K562 treated with DMSO at 1 percent for 24 hours (cell line): ENCODE measurements around the gene ZC3H13. TPM values are rescaled to one million over a fixed set of nuclear protein-coding genes. Genes with fewer than 3 reads are reported as not detected.

Source experiments
- total RNA-seq: library from RNA; unstranded; fragments of 300-600 nt; gene quantifications from 2 replicates; pipeline ENCODE4 v1.2.3, GENCODE V29; 2022; ENCODE audit warnings: low read depth; ENCODE audit not compliant: insufficient read depth

ZC3H13 gene, protein sequence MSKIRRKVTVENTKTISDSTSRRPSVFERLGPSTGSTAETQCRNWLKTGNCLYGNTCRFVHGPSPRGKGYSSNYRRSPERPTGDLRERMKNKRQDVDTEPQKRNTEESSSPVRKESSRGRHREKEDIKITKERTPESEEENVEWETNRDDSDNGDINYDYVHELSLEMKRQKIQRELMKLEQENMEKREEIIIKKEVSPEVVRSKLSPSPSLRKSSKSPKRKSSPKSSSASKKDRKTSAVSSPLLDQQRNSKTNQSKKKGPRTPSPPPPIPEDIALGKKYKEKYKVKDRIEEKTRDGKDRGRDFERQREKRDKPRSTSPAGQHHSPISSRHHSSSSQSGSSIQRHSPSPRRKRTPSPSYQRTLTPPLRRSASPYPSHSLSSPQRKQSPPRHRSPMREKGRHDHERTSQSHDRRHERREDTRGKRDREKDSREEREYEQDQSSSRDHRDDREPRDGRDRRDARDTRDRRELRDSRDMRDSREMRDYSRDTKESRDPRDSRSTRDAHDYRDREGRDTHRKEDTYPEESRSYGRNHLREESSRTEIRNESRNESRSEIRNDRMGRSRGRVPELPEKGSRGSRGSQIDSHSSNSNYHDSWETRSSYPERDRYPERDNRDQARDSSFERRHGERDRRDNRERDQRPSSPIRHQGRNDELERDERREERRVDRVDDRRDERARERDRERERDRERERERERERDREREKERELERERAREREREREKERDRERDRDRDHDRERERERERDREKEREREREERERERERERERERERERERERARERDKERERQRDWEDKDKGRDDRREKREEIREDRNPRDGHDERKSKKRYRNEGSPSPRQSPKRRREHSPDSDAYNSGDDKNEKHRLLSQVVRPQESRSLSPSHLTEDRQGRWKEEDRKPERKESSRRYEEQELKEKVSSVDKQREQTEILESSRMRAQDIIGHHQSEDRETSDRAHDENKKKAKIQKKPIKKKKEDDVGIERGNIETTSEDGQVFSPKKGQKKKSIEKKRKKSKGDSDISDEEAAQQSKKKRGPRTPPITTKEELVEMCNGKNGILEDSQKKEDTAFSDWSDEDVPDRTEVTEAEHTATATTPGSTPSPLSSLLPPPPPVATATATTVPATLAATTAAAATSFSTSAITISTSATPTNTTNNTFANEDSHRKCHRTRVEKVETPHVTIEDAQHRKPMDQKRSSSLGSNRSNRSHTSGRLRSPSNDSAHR (N-terminal part only)
- total RNA-seq: 12.9 and 15.6 TPM in 2 replicates

DNA sequence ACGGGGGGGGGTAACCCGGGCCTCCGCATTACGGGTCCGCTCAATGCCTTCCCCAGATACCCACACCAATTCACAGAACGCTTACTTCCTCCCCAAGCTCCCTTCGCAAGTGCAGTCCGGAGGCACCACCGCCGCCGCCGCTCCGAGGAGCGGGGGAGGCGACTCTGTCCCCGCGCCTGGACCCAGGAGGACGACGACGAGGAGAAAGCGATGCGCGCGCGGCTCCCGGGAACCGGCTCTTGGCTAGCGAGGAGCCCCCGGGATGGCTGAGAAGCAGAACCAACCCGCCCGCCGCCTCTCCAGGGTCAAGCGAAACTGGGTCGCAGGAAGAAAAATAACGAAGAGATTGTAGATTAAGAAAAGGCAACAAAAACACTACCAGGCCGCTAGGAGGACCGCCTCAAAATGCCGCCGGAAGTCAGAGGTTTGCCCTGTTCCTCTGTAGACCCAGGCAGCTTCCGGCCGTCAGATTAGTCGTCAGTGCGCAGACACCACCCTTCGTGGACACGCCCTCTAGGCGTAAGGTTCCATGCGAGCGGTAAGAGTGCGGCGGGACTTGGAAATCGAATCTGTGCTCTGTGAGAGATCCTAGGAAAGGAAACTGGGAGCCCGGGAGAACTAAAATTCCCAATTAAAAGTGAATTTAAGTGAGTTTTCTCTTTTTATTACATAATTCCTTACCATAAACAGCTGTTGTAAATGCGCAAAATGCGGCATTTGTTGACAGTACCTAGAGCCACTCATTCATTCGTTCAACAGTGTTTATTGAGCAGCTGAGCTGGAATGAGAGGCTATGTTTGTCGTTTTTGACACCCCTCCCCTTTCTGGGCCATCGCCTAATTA is at the start of gene ZC3H13:
TSS of gene ZC3H13 (minus strand) at position 428 of the 843 bp plus-strand sequence. CDS start 7,239 bp downstream, outside the sequence.

Other genes with a start within 250 kb of the ZC3H13 start
- gene SIAH3, start 201.0 kb downstream of the ZC3H13 start, total RNA-seq: not detected in 2 replicates
- not detected in 2 replicates for gene CPB2, start 52.3 kb upstream of the ZC3H13 start, total RNA-seq
- 198 and 219 TPM in 2 replicates for gene LCP1, start 129.4 kb upstream of the ZC3H13 start, total RNA-seq
- gene LRRC63, start 159.2 kb upstream of the ZC3H13 start, total RNA-seq: 0.38 TPM in 1 of 2 replicates, not detected in the other